ENCODE results near the gene SLAIN1.

DNA sequence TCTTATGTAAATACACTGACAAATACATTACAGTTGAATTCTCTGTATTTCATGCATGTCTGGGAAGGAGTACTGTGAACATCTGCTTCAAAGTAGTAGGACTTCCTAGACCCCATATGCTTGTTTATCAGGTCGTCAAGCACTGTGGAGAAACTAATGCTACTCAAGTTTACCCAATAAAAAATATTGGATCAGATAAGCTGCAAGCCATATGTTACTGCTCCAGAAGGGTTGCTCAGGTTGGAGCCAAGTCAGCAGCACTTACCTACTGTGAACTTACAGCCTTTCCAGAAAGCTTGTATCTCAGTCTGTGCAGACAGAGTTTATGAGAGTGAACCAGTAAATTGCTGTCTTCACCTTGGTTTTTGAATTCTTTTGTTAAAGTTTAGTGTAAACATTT is 36.2 kb downstream of the SLAIN1 start:
- TF ChIP-seq, protein P1, sequence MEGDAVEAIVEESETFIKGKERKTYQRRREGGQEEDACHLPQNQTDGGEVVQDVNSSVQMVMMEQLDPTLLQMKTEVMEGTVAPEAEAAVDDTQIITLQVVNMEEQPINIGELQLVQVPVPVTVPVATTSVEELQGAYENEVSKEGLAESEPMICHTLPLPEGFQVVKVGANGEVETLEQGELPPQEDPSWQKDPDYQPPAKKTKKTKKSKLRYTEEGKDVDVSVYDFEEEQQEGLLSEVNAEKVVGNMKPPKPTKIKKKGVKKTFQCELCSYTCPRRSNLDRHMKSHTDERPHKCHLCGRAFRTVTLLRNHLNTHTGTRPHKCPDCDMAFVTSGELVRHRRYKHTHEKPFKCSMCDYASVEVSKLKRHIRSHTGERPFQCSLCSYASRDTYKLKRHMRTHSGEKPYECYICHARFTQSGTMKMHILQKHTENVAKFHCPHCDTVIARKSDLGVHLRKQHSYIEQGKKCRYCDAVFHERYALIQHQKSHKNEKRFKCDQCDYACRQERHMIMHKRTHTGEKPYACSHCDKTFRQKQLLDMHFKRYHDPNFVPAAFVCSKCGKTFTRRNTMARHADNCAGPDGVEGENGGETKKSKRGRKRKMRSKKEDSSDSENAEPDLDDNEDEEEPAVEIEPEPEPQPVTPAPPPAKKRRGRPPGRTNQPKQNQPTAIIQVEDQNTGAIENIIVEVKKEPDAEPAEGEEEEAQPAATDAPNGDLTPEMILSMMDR (IDR thresholded peaks at IDR 0.05) = no peak
- TF ChIP-seq POLR2A (IDR thresholded peaks at IDR 0.05) = no peak

All from Peyer's patch (tissue), 4 donors.